ENCODE measurements around the gene DLG1.

The DLG1 gene

GRCh38 chr3:197168063-197168462 is 130.3 kb downstream of the DLG1 start:
- DNase-seq, result no peak

- DNase-seq, result no peak
Observed at GRCh38 chr3:197167549-197167948, 130.9 kb downstream of the DLG1 start.

- no peak for DNase-seq
Observed at GRCh38 chr3:197165890-197166289, 132.5 kb downstream of the DLG1 start.

- DNase-seq, result no peak
Observed at GRCh38 chr3:197155046-197155445, 143.4 kb downstream of the DLG1 start.

GRCh38 chr3:197151580-197151979 is 146.8 kb downstream of the DLG1 start:
- DNase-seq, result peak in 1 of 2 donors; percentile 2

- no peak for DNase-seq
Observed at GRCh38 chr3:197149528-197149927, 148.9 kb downstream of the DLG1 start.

GRCh38 chr3:197144188-197144587 is 154.2 kb downstream of the DLG1 start:
- DNase-seq, result no peak

GRCh38 chr3:197139586-197139985 is 158.8 kb downstream of the DLG1 start:
- DNase-seq, result no peak

- DNase-seq, result peak in 1 of 2 donors; percentile 38
Observed at GRCh38 chr3:197137751-197138150, 160.7 kb downstream of the DLG1 start.

GRCh38 chr3:197136744-197137143 is 161.7 kb downstream of the DLG1 start:
- no peak for DNase-seq

GRCh38 chr3:197135212-197135611 is 163.2 kb downstream of the DLG1 start:
- no peak for DNase-seq

GRCh38 chr3:197132916-197133530 is 165.4 kb downstream of the DLG1 start:
- DNase-seq, result no peak

- no peak for DNase-seq
Observed at GRCh38 chr3:197125636-197126035, 172.8 kb downstream of the DLG1 start.

GRCh38 chr3:197124713-197125112 is 173.7 kb downstream of the DLG1 start:
- DNase-seq, result no peak

- no peak for DNase-seq
Observed at GRCh38 chr3:197122394-197122793, 176.0 kb downstream of the DLG1 start.

GRCh38 chr3:197117114-197117513 is 181.3 kb downstream of the DLG1 start:
- DNase-seq, result no peak

- DNase-seq, result no peak
Observed at GRCh38 chr3:197114007-197114406, 184.4 kb downstream of the DLG1 start.

- DNase-seq, result no peak
Observed at GRCh38 chr3:197111685-197112084, 186.7 kb downstream of the DLG1 start.

GRCh38 chr3:197105786-197106185 is 192.6 kb downstream of the DLG1 start:
- DNase-seq, result no peak

GRCh38 chr3:197104738-197105137 is 193.7 kb downstream of the DLG1 start:
- no peak for DNase-seq

- no peak for DNase-seq
Observed at GRCh38 chr3:197103766-197104165, 194.6 kb downstream of the DLG1 start.

- no peak for DNase-seq
Observed at GRCh38 chr3:197093871-197094270, 204.5 kb downstream of the DLG1 start.

GRCh38 chr3:197088370-197088769 is 210.0 kb downstream of the DLG1 start:
- no peak for DNase-seq

- DNase-seq, result no peak
Observed at GRCh38 chr3:197085137-197085536, 213.3 kb downstream of the DLG1 start.

- no peak for DNase-seq
Observed at GRCh38 chr3:197083486-197083885, 214.9 kb downstream of the DLG1 start.
